ENCODE results near the gene CCND3. TPM values are rescaled to one million over a fixed set of nuclear protein-coding genes. Genes with fewer than 3 reads are reported as not detected.

CCND3 gene
- total and polyA plus RNA-seq, 2 of the 13 experiments (the other 11 are each of a cell fraction or from before 2014, with no cell fraction given) = 4.3 to 7.2 TPM

- CTCF ChIA-PET (ENCODE audit: low intra/inter-chr PET ratio, low total read pairs) = no interaction called here
- H3K4me2 ChIP-seq (ENCODE audit: low read depth, low read length) = peak overlapping the region; percentile 100
- no peaks in the 10 kb centered on the region for H3K79me2 ChIP-seq (ENCODE audit: insufficient read depth, low read length)
- DNase-seq (ENCODE audit: low spot score) (no peak), ATAC-seq (peak; percentile 70), FAIRE-seq (no peak)
- no peak overlapping the region for H3K27ac ChIP-seq (ENCODE audit: extremely low read length, insufficient read depth, low read length)
- H3K27me3 ChIP-seq (ENCODE audit: control insufficient read depth in 1 of 2, insufficient read depth in 2 of 2, low read length in 2 of 2) = no peaks in the 10 kb centered on the region; a peak in 1 of 5 replicates
- H4K20me1 ChIP-seq (ENCODE audit: insufficient read depth, low read length) = no peaks in the 10 kb centered on the region
- H3K9me3 ChIP-seq (ENCODE audit: low read length) = no peaks in the 10 kb centered on the region
- H3K9ac ChIP-seq (ENCODE audit: insufficient read depth, low read depth, low read length) = peak overlapping the region; percentile 67
- no TSS peak for BruUV-seq (replicated peaks)
- in situ Hi-C loops (cut with HindIII; ENCODE audit: extremely low pct_ligation_motif_present, low pct_unique_long_range_greater_than_20kb) (no loop called here), intact Hi-C loops (cut with micrococcal nuclease; ENCODE audit: unreplicated experiment) (loop anchor here (1.0 kb wide), 1 partner anchor 26 kb away; no protein-coding TSS in a partner anchor)
- no peak overlapping the region for H2AFZ ChIP-seq (ENCODE audit: low read length)
- peak overlapping the region; percentile 79 to 81 (median 79) for H3K4me3 ChIP-seq (replicated peaks in 1 of 3; ENCODE audit: insufficient read depth in 1 of 3, low read depth in 2 of 3, low read length in 3 of 3)
- peaks cover 0 to under 1% of the 10 kb centered on the region in 2 experiments; a peak in 1 of 5 replicates for H3K36me3 ChIP-seq (replicated peaks in 1 of 2; ENCODE audit: control insufficient read depth in 1 of 2, insufficient read depth in 2 of 2, low read length in 2 of 2)
- H3K4me1 ChIP-seq (ENCODE audit: insufficient read depth, low read length) = peaks cover 30% of the 10 kb centered on the region
- WGBS (ENCODE audit: low lambda C conversion rate) = 5% methylated on average over 51 of the region's 56 CpGs
- POLR2A ChIA-PET = interaction anchor here (0.6 to 3.1 kb wide), 8 partner anchors 17 to 852 kb away, joined by 3 to 30 read pairs (median 4); partner anchors contain the start of genes BYSL, CCND3, MED20 and TAF8
- TF ChIP-seq TFDP2 (CRISPR knock-in tag; IDR thresholded peaks at IDR 0.05) (peak; percentile 0; the same call in 1 of the 2 replicates), THAP7 (CRISPR knock-in tag; IDR thresholded peaks at IDR 0.05) (no peak), SAP130 (CRISPR knock-in tag; IDR thresholded peaks at IDR 0.05; ENCODE audit: low read depth) (peak; percentile 54), SRY (CRISPR knock-in tag; IDR thresholded peaks at IDR 0.05) (peak; percentile 13; the same call in 1 of the 2 replicates), YEATS4 (CRISPR knock-in tag; IDR thresholded peaks at IDR 0.05; ENCODE audit: borderline replicate concordance) (0 out of 2 replicates have a peak, but pooled peaks have one; percentile 14), JUNB (CRISPR knock-in tag; IDR thresholded peaks at IDR 0.05; ENCODE audit: borderline replicate concordance) (peak; percentile 45; the same call in 1 of the 2 replicates), PCBP2 (optimal IDR thresholded peaks at IDR 0.05; ENCODE audit: low read depth, low read length, poor library complexity, severe bottlenecking) (peak; percentile 94), SALL2 (CRISPR knock-in tag; IDR thresholded peaks at IDR 0.05) (no peak), HCFC1 (IDR thresholded peaks at IDR 0.05; ENCODE audit: low read depth, low read length) (no peak), NCOA1 (CRISPR knock-in tag; IDR thresholded peaks at IDR 0.05) (0 out of 2 replicates have a peak, but pooled peaks have one; percentile 7), HDAC1 (CRISPR knock-in tag; IDR thresholded peaks at IDR 0.05) (peak; percentile 26), ARID4A (CRISPR knock-in tag; IDR thresholded peaks at IDR 0.05; ENCODE audit: borderline replicate concordance) (0 out of 2 replicates have a peak, but pooled peaks have one; percentile 11), POLR2AphosphoS2 (IDR thresholded peaks at IDR 0.05; ENCODE audit: low read depth, low read length) (no peak), ATF4 (CRISPR knock-in tag; IDR thresholded peaks at IDR 0.05) (0 out of 4 replicates have a peak, but pooled peaks of 1 of the 2 experiments have one; percentile 24), HOXA9 (CRISPR knock-in tag; IDR thresholded peaks at IDR 0.05; ENCODE audit: borderline replicate concordance) (0 out of 2 replicates have a peak, but pooled peaks have one; percentile 28)
Measured at GRCh38 chr6:41894366-41895299, 47.0 kb downstream of the CCND3 start.
